Activated T-helper 17 cell treated with anti-CD3 and anti-CD28 coated beads, Interleukin-2, amount 50 U/mL, for 72 hours (primary cell): Measurements from ENCODE around the gene RIMBP2. TPM values are rescaled to one million over a fixed set of nuclear protein-coding genes. Genes with fewer than 3 reads are reported as not detected.

Source experiments
- ATAC-seq: fragments of 150-1000 bp; cut with Tn5 transposase; replicated peaks from 2 replicates; pipeline ENCODE4 v1.10.0; 2021; ENCODE audit warnings: mild to moderate bottlenecking, moderate library complexity
- H3K27ac Mint-ChIP-seq: one replicate; pipeline ENCODE4 v1.8.0; 2022; ENCODE audit warnings: mixed read lengths
- H3K27me3 Mint-ChIP-seq: one replicate; pipeline ENCODE4 v1.8.0; 2022; ENCODE audit warnings: mixed read lengths
- H3K36me3 Mint-ChIP-seq: one replicate; pipeline ENCODE4 v1.8.0; 2022; ENCODE audit warnings: low read depth, mild to moderate bottlenecking, mixed read lengths
- H3K4me1 Mint-ChIP-seq: one replicate; pipeline ENCODE4 v1.8.0; 2022; ENCODE audit warnings: mixed read lengths
- H3K4me3 Mint-ChIP-seq: one replicate; pipeline ENCODE4 v1.8.0; 2022; ENCODE audit warnings: mild to moderate bottlenecking, mixed read lengths
- H3K9me3 Mint-ChIP-seq: one replicate; pipeline ENCODE4 v1.8.0; 2022; ENCODE audit warnings: mixed read lengths
- total RNA-seq, 2 donors: library from RNA; stranded (reverse); gene quantifications; one replicate each; pipeline ENCODE4 v1.2.3, GENCODE V29; 2022

RIMBP2 gene
- total RNA-seq, 2 donors from 2014 or later: 0.29 TPM; not detected in 1

GRCh38 chr12:130513556-130513955 lies 202.5 kb downstream of the RIMBP2 start:
- no peak for ATAC-seq

DNA sequence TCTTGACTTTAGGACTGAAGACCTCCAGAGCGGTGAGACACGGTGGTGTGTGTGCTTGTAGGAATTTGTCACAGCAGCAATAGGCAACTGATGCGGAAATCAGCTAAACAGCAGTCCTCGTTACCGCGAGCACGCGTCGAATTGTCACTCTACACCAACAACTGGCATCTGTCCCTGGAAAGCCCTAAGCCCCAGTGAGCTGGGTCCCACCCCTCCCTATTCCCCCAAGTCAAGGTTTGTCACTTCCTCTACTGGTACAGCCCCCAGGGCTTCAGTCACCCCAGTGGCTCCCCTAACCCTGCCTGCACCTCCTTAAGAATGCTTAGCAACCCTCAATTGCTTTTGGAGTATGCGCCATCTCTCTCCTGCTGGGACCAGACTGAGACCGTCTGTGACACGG lies 204.8 kb downstream of the RIMBP2 start:
- ATAC-seq: no peak
- H3K27ac Mint-ChIP-seq: no peak overlapping the region
- H3K27me3 Mint-ChIP-seq: peaks cover 4% of the 10 kb centered on the region
- no peak overlapping the region for H3K4me3 Mint-ChIP-seq
- no peaks in the 10 kb centered on the region for H3K36me3 Mint-ChIP-seq
- no peaks in the 10 kb centered on the region for H3K4me1 Mint-ChIP-seq
- H3K9me3 Mint-ChIP-seq: peaks cover 7% of the 10 kb centered on the region

More at GRCh38 chr12:130513556-130513955, 202.5 kb downstream of the RIMBP2 start:
- peaks cover 9% of the 10 kb centered on the region for H3K9me3 Mint-ChIP-seq
- peaks cover 11% of the 10 kb centered on the region for H3K27me3 Mint-ChIP-seq
- no peak overlapping the region for H3K4me3 Mint-ChIP-seq
- no peaks in the 10 kb centered on the region for H3K36me3 Mint-ChIP-seq
- no peak overlapping the region for H3K27ac Mint-ChIP-seq
- H3K4me1 Mint-ChIP-seq: no peaks in the 10 kb centered on the region

DNA sequence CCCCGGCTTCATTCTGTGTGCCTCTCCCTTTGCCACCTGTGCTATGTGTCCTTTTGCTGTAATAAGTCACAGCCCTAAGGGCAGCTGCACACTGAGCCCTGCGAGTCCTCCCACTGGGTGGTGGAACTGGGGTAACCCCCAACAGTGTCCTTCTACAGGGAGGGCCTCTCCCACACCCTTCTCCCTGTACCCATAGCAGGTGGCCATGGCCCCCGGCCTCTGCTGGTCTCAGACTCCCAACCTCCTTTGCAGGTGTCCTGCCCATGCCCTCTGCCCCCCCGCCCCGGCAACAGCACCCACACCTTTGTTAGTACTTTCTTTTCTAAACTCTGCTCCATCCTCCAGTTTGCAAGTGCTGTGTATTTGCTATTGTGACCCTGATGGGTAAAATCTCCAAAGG lies 206.6 kb downstream of the RIMBP2 start:
- no peak overlapping the region for H3K4me3 Mint-ChIP-seq
- no peaks in the 10 kb centered on the region for H3K36me3 Mint-ChIP-seq
- H3K27me3 Mint-ChIP-seq: no peaks in the 10 kb centered on the region
- H3K9me3 Mint-ChIP-seq: no peaks in the 10 kb centered on the region
- no peaks in the 10 kb centered on the region for H3K4me1 Mint-ChIP-seq
- no peak for ATAC-seq
- no peak overlapping the region for H3K27ac Mint-ChIP-seq

DNA sequence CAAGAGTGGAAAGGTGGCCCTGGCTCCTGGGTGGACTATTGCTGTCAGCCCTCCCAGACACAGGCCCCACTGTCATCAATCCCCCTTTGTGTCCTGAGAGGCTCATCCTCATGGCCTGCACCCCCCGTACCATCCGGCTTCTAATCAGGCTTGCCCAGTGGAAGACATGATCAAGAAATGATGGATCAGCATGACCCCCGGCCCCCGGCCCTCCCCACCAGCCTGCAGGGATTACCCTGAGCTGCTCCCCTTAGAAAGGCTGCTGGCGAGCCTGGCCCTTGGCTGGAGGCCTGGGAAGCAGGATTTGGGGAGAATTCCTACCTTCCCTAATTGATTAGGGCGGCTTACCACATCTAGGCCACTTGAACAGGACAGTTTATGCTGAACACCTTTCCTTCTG lies 207.3 kb downstream of the RIMBP2 start:
- no peaks in the 10 kb centered on the region for H3K4me1 Mint-ChIP-seq
- H3K36me3 Mint-ChIP-seq: no peaks in the 10 kb centered on the region
- H3K27me3 Mint-ChIP-seq: no peaks in the 10 kb centered on the region
- no peak overlapping the region for H3K27ac Mint-ChIP-seq
- ATAC-seq: no peak
- H3K9me3 Mint-ChIP-seq: no peaks in the 10 kb centered on the region
- H3K4me3 Mint-ChIP-seq: no peak overlapping the region

DNA sequence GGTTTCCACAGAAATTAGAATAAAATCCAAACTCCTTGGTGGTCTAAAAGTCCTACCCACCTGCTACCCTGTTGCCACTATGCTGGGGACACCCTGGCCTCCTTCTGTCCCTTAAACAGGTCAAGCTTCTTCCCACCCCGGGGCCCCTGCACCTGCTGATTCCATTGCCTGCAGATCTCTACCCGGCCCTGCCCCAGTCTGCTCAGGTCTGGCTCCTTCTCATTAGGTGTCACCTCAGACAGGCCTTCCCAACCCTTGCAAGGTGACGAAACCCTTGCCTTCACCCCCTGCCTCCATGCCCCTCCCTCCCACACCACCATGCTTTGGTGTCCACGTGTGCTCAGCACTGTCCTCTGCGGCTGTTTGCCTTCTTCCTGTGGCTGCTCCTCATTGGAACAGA lies 207.8 kb downstream of the RIMBP2 start:
- H3K9me3 Mint-ChIP-seq: no peaks in the 10 kb centered on the region
- H3K4me3 Mint-ChIP-seq: no peak overlapping the region
- H3K36me3 Mint-ChIP-seq: no peaks in the 10 kb centered on the region
- no peaks in the 10 kb centered on the region for H3K27me3 Mint-ChIP-seq
- H3K4me1 Mint-ChIP-seq: no peaks in the 10 kb centered on the region
- ATAC-seq: no peak
- H3K27ac Mint-ChIP-seq: no peak overlapping the region

DNA sequence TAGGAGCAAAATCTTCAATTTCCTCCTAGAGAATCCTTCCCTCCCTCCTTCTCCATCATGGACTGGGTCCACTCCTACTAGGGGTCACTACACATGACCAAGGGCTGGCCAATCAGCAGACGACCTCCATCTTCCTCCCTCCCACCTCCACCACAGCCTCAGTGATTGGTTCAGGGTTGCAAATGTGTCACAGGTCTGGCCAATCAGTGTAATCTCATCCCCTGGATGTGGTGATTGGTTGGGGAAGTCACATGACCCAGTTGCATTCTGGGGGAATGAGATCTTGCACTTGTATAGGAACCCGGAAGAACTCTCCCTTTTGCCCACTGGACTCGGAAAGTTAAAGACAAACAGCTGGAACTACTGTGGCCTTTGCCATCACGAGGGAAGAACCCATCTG lies 209.3 kb downstream of the RIMBP2 start:
- ATAC-seq: no peak
- Mint-ChIP-seq H3K36me3 (no peaks in the 10 kb centered on the region), H3K4me3 (no peak overlapping the region), H3K4me1 (no peaks in the 10 kb centered on the region), H3K27me3 (no peaks in the 10 kb centered on the region), H3K27ac (no peak overlapping the region), H3K9me3 (no peaks in the 10 kb centered on the region)

DNA sequence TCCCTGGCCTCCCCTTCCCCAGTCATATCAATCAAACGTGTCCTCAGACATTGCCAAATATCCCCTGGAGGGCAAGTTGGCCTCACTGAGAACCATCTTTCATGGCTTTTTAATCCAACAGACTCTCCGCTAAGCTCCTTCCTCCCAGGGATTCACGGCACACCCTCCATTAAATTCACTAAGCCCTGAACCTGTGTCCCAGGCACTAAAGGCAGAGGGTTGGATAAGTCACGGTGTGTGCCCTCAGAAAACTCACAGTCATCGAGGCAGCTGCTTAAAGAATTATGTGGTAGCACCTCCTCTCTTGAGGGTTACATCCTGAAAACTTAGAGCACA lies 211.3 kb downstream of the RIMBP2 start:
- no peak overlapping the region for H3K4me3 Mint-ChIP-seq
- no peak overlapping the region for H3K27ac Mint-ChIP-seq
- no peaks in the 10 kb centered on the region for H3K36me3 Mint-ChIP-seq
- no peaks in the 10 kb centered on the region for H3K4me1 Mint-ChIP-seq
- H3K27me3 Mint-ChIP-seq: peaks cover 3% of the 10 kb centered on the region
- peaks cover under 1% of the 10 kb centered on the region for H3K9me3 Mint-ChIP-seq
- ATAC-seq: no peak

DNA sequence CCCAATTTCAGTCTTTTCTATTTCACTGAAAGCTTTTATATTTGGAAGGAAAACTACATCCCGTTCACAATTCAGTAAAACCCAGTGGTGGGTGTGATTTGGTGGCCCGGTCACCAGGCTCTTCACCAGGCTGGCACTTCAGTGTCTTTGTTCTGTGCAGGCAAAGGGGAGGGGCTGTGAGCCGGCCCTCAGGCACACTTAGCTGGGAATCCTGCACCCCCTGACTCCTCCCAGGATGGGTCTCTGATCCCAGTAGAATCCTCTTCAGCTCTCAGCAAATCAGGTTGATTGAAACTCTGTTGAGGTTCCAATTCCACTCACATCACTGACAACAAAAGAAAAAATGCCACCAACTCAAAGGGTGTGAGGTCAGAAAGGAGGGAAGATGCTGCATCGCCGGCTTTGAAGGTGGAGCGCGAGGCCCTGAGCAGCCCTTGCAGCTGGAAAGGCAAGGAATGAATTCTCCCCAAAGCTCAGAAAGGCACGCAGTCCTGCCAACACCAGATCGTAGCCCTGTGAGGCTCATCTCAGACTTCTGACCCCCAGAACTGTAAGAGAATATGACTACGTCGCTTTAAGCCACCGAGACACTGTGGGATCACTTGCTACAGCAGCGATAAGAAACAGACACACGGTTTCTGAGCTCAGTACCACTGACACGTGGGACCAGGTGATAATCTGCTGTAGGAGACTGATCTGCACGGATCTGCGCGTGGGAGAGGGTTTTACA lies 211.8 kb downstream of the RIMBP2 start:
- H3K27ac Mint-ChIP-seq: no peak overlapping the region
- no peaks in the 10 kb centered on the region for H3K36me3 Mint-ChIP-seq
- peaks cover 3% of the 10 kb centered on the region for H3K9me3 Mint-ChIP-seq
- H3K4me1 Mint-ChIP-seq: no peaks in the 10 kb centered on the region
- H3K27me3 Mint-ChIP-seq: peaks cover 3% of the 10 kb centered on the region
- no peak overlapping the region for H3K4me3 Mint-ChIP-seq
- ATAC-seq: no peak

DNA sequence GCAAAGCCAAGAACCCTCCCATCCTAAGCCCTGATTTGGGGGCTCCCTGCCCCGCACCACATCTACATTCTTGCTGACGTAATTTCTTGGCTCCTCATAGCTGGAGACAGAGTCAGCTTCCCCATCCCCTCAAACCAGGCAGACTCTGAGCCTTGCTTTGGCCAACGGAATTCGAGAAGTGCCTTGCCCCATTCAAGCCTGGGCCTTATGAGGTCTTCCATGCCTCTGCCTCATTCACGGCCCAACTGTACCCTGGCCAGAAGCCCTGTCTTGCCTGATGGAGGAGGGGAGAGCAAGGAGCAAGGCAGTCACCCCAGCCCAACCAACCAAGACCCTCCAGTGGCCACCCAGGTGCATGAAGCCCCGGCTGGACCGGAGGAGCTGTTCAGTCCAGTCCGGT lies 214.3 kb downstream of the RIMBP2 start:
- Mint-ChIP-seq H3K4me1 (no peaks in the 10 kb centered on the region), H3K36me3 (no peaks in the 10 kb centered on the region), H3K27ac (no peak overlapping the region), H3K27me3 (peaks cover 3% of the 10 kb centered on the region), H3K9me3 (peaks cover 3% of the 10 kb centered on the region), H3K4me3 (no peak overlapping the region)
- ATAC-seq: no peak

DNA sequence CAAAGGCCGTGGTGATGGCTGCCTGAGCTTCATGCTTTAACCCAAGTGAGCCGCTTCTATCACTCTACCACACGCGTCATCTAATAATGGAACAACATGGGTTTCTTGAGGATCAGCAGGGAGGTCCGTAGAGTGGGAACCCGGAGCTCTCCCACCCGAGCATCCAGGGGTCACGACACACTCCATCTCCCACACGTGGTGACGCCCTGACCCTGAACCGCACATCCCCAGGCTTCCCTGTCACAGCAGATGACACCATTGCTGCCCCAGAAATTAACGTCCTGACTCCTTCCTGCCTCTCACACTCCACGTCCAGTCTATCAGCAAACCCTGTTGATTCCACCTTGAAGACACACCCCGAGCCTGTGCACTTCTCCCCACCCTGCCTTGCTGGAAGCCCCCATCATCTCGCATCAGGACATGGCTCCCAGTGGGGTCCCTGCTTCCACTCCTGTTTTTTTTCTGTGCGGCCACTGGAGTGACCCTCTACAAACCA lies 215.2 kb downstream of the RIMBP2 start:
- H3K9me3 Mint-ChIP-seq: peaks cover 3% of the 10 kb centered on the region
- H3K27me3 Mint-ChIP-seq: peaks cover 3% of the 10 kb centered on the region
- ATAC-seq: no peak
- H3K4me1 Mint-ChIP-seq: no peaks in the 10 kb centered on the region
- no peaks in the 10 kb centered on the region for H3K36me3 Mint-ChIP-seq
- no peak overlapping the region for H3K4me3 Mint-ChIP-seq
- H3K27ac Mint-ChIP-seq: no peak overlapping the region

DNA sequence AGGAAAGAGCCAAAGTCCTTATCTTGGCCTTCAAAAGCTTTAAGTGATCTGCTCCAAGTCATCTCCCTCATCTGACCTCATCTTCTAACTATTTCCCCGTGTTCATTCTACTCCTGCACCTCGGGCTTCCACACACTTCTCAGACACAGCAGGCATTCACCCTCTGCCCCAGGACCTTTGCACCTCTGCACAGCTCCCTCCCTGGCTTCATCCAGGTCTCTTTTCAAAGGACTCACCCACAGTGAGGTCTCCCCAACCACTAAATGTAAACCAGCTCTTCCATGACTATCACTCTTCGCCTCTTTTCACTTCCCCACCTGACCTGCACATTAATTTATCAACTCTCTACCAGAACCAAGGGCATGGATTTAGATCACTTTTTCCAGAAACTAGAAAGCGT lies 216.6 kb downstream of the RIMBP2 start:
- no peak for ATAC-seq
- no peak overlapping the region for H3K4me3 Mint-ChIP-seq
- no peak overlapping the region for H3K27ac Mint-ChIP-seq
- H3K36me3 Mint-ChIP-seq: no peaks in the 10 kb centered on the region
- peaks cover 3% of the 10 kb centered on the region for H3K27me3 Mint-ChIP-seq
- peaks cover 7% of the 10 kb centered on the region for H3K9me3 Mint-ChIP-seq
- no peaks in the 10 kb centered on the region for H3K4me1 Mint-ChIP-seq

GRCh38 chr12:130498589-130499385 lies 217.3 kb downstream of the RIMBP2 start:
- Mint-ChIP-seq H3K4me3 (no peak overlapping the region), H3K27me3 (peaks cover 3% of the 10 kb centered on the region), H3K9me3 (peaks cover 7% of the 10 kb centered on the region), H3K4me1 (no peaks in the 10 kb centered on the region), H3K27ac (no peak overlapping the region), H3K36me3 (no peaks in the 10 kb centered on the region)
- no peak for ATAC-seq

- ATAC-seq: no peak
- no peaks in the 10 kb centered on the region for H3K4me1 Mint-ChIP-seq
- H3K27ac Mint-ChIP-seq: no peak overlapping the region
- no peak overlapping the region for H3K4me3 Mint-ChIP-seq
- peaks cover 7% of the 10 kb centered on the region for H3K9me3 Mint-ChIP-seq
- H3K27me3 Mint-ChIP-seq: peaks cover 3% of the 10 kb centered on the region
- H3K36me3 Mint-ChIP-seq: no peaks in the 10 kb centered on the region
Observed at GRCh38 chr12:130497991-130498390, 218.1 kb downstream of the RIMBP2 start.

GRCh38 chr12:130497321-130497720 lies 218.8 kb downstream of the RIMBP2 start:
- no peak for ATAC-seq
- no peaks in the 10 kb centered on the region for H3K4me1 Mint-ChIP-seq
- H3K27me3 Mint-ChIP-seq: peaks cover 3% of the 10 kb centered on the region
- H3K27ac Mint-ChIP-seq: no peak overlapping the region
- H3K36me3 Mint-ChIP-seq: no peaks in the 10 kb centered on the region
- H3K9me3 Mint-ChIP-seq: peaks cover 7% of the 10 kb centered on the region
- H3K4me3 Mint-ChIP-seq: no peak overlapping the region

DNA sequence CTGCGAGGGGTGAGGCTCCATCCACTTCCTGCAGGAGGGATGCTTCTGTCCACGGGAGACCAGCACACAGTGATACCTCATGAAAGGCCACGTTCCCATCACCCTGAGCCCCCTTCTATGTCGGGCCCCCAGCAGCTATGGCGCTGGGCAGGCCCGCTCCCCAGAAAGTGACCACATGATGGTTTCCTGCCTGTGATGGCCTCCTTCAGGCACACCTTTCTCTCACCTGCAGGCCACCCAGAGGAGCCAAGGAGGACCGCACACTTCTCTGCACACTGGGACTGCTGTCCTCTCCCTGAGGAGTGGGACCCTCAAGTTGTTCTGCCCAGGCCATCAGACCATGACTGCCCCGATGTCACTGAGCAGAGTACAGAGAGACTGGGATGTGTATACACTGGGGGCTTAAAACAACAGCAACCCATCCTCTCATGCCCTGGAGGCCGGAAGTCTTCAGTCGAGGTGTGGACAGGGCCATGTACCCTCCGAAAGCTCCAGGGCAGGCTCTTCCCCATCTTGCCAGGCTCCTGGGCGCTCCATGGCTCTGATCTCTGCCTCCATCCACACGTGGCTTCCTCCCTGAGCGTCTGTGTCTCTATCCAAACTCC lies 219.5 kb downstream of the RIMBP2 start:
- H3K4me3 Mint-ChIP-seq: no peak overlapping the region
- H3K27ac Mint-ChIP-seq: no peak overlapping the region
- H3K36me3 Mint-ChIP-seq: no peaks in the 10 kb centered on the region
- peaks cover 7% of the 10 kb centered on the region for H3K9me3 Mint-ChIP-seq
- peaks cover 2% of the 10 kb centered on the region for H3K27me3 Mint-ChIP-seq
- no peak for ATAC-seq
- H3K4me1 Mint-ChIP-seq: no peaks in the 10 kb centered on the region
